Measurements from ENCODE around the gene SRSF2. TPM values are rescaled to one million over a fixed set of nuclear protein-coding genes. Genes with fewer than 3 reads are reported as not detected.
"Not testable (repeated sequence)": the region's sequence is repeated elsewhere in the genome, so short reads cannot be mapped to it uniquely, and the experiment has no call there.

SRSF2 gene, protein sequence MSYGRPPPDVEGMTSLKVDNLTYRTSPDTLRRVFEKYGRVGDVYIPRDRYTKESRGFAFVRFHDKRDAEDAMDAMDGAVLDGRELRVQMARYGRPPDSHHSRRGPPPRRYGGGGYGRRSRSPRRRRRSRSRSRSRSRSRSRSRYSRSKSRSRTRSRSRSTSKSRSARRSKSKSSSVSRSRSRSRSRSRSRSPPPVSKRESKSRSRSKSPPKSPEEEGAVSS
- total RNA-seq = 100 to 1,000 TPM in 1 of 2 donors, 10 to 100 TPM in 1; 78.1 to 108 TPM
- long read RNA-seq, transcript SRSF2-202 (3 exons, 1,927 nt) = major isoform, 51 of 73 reads
- long read RNA-seq, partial matches to known transcripts = 8 of 73 reads
- long read RNA-seq, other reads (novel, unspliced or antisense) = 7 of 73 reads

DNA sequence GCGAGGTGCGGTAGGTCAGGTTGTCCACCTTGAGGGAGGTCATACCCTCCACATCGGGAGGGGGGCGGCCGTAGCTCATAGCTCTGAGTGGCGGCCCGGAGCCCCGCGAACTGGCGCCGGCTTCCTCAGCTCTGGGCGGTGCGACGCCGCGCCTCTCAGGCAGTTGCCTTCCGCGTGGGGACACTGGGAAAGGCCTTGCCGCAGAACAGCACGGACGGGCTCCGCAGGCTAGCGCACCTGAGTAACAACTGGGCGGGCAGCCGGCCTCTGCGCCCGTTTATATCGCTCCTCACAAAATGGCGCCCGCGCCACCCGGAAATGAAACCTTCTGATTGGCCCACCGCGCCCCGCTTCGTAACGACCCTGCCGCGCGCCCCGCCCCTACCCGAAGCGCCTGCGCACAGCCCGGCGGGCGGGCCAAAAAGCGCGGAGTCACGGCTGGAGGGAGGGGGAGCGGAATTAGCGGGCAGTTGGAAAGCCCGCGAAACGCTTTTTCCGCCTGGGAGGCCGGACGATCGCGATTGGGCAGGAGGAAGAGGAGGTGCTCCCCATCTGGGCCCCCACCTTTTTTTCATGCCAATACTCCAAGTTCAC lies at the start of gene SRSF2:
Gene SRSF2, minus strand, starts transcription at position 250 of the 594 bp plus-strand sequence. Its CDS starts 171 bp downstream, at position 79.
- DNase-seq = peak; percentile 98
- peak; percentile 90 to 92 for ATAC-seq
- intact Hi-C loops (cut with DNase I) = no loop called here

DNA sequence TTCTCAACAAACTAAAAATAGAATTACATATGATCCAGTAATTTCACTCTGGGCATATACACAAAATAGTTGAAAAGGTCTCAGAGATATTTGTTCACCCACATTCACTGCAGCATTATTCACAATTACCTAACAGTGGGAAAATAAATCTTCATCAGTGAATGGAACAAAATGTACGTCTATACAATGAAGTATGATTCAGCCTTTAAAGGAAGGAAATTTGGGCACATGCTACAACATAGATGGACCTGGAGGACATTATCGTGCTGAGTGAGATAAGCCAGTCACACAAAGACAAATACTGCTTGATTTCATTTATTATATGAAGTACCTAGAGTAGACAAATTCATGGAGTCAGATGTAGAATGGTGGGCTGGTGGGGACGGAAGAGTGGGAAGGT lies 47.8 kb upstream of the SRSF2 start:
- ATAC-seq = no peak
- intact Hi-C loops (cut with DNase I) = no loop called here

DNA sequence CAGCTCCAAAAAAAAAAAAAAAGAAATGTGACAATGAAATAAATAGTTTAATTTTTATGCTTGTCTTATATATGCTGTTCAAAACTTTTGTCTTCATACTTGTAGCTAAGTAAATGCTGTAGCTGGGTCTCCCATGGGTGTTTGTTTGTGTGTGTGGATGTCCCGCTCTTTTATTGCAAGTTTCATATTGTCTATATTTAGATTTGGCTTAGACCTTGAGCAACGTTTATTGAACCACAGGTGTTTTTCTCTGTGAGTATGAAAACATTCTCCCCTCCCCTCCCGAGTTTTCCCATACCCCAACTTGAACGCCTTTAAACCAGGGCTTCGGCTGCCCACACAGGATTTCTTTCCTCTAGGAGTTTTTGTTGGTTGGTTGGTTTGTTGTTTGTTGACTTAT lies 46.0 kb upstream of the SRSF2 start:
- ATAC-seq (no peak), DNase-seq (no peak)
- intact Hi-C loops (cut with DNase I) = no loop called here

More for the DNA sequence above, 47.8 kb upstream of the SRSF2 start:
- DNase-seq = no peak

DNA sequence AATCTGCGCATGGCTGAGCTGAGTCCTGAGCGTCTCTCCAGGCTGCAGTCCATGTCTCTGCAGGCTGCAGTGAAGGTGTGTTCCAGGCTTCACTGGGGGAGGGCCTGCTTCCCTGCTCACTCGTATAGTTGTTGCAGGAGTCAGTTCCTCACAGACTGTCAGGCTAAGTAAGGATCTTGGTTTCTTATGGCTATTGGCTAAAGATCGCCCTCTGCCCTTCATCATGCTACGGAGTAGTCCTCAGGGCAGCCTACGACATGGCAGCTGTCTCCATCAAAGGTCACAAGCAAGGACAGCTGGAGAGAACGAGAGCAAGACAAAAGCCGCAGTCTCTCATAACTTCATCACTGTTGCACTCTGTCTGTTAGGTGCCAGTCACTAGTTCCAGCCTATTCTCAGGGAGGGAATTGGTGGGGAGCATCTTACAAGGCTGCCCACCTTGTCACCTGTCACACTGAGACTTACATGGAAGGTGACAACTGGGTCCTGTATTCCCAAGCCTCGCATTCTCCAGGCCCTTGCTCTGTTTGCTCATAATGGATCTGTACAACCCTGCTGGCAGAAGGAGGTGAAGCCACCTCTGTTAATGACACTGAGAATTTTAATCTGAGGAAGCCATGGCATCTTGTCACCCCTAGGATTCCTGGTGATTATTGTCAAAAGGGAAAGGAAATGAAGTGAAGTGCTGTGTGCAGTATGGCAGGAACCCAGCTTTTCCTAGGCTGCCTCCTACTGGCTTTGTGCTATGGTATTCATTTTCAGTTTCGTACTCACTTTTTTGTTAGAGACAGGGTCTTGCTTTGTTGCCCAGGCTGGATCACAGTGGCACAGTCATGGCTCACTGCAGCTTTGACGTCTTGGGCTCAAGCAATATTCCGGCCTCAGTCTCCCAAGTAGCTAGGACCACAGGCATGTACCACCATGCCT lies 44.2 kb upstream of the SRSF2 start:
- intact Hi-C loops (cut with DNase I) = no loop called here
- DNase-seq (no peak), ATAC-seq (no peak)

DNA sequence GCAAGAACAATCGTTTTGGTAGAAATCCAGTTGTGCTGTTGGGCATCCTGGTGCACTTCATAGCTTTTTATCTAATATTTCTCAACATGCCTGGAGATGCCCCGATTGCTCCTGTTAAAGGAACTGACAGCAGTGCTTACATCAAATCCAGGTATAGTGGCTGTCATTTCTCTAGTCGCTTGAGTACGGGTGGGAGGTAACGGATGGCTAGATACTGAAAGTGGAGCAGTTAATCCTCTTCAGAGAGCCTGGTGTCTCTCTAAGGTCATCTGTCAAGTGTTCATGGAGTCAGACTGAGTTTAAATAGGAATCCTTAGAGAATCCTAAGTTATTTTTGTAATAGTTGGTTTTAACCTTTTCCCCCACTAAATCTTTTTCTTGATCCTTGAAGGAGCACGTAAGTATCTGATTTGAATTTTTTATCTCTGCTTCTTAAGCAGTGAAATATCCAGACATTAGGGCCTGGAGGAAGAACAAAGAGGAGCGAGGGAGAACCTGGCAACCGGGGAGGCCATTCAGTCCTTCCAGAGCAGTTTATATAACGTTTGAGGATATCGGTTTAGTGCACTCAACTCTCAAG lies 38.0 kb upstream of the SRSF2 start:
- ATAC-seq (peak in 1 of 2 donors; percentile 40), DNase-seq (no peak)
- intact Hi-C loops (cut with DNase I) = no loop called here

DNA sequence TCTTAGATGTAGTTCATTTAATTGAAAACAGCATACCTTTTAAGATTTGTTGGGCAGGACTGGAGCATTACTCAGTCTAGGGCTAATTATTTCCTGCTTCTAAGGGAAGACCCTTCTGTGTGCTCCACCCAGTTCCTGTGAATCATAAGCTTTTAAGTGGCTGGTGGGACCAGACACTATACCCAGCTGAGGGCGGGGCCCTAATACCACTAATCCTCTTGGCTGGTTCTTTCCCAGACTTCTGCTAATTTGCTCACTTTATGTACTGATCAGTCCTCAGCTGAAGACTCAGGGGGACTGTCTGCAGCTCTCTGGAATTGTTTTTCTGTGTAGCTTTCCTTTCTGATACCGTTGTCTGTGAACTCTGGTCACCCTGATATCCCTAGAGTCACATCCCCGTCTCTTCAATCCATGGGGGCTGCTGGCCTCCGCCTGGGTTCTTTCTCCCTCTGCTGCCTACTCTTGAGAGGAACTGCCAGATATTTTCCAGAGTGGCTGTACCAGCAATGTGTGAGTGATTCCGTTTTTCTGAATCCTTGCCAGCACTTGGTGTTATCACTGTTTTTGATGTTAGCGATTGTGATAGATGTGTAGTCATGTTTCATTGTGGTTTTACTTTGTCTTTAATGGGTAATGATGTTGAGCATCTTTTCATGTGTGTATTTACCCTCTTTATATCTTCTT lies 35.9 kb upstream of the SRSF2 start:
- peak in 1 of 2 donors; percentile 91 for ATAC-seq
- intact Hi-C loops (cut with DNase I) = no loop called here
- peak; percentile 55 for DNase-seq

DNA sequence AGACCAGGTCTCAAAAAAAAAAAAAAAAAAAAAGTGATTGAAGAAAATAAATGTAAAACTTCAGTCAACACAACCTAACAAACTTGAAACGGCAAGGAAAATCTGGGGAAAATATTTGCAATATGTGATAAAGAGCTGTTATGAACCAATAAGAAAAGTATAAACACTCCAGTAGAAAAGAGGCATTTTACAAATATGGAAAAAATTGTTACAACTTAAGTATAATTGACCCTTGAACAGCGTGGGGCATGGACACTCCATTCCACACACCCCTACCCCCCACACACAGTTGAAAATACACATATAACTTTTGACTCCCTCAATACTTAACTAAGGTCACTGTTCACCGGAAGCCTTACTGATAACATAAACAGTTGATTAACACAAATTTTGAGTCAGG lies 21.4 kb upstream of the SRSF2 start:
- ATAC-seq (no peak), DNase-seq (no peak)
- intact Hi-C loops (cut with DNase I) = no loop called here

DNA sequence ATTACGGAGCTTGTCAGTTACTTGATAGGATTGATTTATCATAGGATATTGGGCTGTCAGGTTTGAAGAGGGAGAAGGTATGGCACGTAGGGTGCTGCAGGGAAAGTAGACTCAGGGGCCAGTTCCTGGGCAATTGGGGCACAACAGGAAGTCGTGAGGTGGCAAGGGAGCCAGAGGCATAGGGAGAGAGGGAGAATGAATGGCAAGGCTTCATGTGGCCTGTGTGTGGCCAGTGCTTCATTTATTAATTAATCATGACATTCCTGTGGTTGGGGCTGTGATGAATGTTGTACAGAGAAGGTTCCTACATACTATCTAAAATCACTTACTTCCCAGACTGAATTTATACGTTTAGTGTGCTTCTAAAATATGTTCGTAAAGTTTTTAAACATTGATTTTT lies 20.1 kb upstream of the SRSF2 start:
- ATAC-seq = no peak
- intact Hi-C loops (cut with DNase I) = no loop called here
- DNase-seq = no peak

DNA sequence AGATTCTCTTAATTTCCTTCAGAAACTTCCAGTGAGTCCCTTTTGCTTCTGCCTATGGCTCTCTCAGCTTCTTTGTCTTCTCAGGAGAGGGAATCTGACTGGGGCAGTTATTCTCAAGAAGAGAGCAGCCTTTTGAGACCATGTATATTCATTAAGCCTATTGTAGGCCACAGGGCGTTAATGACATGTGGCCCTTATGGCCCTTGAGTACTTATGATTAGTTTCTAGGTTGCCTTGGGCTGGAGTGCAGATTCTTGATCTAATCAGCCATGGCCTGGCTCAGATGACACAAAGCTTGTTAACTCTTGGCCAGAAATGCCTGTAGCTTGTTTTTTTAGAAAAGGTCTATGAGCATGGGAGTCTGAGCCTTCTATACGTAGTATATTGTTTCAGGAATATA lies 18.2 kb upstream of the SRSF2 start:
- ATAC-seq (no peak), DNase-seq (no peak)
- intact Hi-C loops (cut with DNase I) = no loop called here

DNA sequence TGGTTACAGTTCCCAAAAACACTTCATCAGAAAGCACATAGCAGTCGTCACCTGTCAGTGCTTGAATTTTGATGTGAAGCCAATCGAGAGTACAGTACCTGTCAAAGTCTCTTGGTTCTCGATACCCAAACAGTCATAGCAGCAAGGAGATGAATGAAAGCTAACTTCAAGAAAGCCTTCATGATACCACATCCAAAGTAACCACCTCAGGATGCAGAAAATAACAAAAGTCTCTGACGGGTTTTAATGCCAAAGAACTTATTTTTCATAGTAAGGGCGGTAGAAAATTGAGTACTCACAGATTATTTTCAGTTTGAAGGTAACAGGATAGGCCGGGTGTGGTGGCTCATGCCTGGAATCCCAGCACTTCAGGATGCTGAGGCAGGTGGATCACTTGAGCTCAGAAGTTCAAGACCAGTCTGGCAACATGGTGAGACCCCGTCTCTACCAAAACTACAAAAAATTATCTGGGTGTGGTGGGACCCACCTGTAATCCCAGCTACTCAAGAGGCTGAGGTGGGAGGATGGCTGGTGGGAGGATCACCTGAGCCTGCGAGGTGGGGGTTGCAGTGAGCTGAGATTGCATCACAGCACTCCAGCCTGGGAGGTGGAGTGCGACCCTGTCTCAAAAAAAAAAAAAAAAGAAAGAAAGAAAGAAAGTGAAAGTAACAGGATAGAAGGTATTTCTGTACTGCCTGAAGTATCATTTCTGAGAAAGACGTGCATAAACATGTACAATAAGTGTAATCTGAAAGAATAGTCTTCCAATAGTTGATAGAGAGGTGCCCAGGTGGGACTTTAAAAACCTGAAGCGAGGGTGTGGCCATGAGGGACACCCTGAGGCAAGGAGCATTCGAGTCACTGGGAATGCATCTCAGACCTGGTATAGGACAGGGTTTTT lies 16.2 kb upstream of the SRSF2 start:
- DNase-seq = no peak
- no peak for ATAC-seq

DNA sequence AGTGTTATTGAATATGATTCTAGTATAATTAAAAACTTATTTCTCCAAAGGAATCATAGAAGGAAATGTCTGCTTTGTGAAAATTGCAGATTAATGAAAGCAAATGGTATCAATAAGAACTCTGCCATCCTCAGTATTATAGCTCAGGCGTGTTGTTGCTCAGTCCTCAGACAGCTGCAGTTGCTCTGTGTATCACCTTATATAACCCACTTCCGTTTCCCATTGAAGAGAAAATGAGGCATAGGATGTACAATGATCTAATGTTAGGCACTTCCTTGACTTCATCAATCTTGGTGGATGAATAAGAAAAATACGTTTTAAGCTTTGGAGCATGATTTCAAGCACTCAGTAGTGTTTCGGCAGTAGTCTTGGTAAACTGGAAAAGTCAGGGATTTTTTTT lies 14.9 kb upstream of the SRSF2 start:
- ATAC-seq (no peak), DNase-seq (no peak)
- intact Hi-C loops (cut with DNase I) = no loop called here

More for the DNA sequence above, 16.2 kb upstream of the SRSF2 start:
- intact Hi-C loops (cut with DNase I) = no loop called here

DNA sequence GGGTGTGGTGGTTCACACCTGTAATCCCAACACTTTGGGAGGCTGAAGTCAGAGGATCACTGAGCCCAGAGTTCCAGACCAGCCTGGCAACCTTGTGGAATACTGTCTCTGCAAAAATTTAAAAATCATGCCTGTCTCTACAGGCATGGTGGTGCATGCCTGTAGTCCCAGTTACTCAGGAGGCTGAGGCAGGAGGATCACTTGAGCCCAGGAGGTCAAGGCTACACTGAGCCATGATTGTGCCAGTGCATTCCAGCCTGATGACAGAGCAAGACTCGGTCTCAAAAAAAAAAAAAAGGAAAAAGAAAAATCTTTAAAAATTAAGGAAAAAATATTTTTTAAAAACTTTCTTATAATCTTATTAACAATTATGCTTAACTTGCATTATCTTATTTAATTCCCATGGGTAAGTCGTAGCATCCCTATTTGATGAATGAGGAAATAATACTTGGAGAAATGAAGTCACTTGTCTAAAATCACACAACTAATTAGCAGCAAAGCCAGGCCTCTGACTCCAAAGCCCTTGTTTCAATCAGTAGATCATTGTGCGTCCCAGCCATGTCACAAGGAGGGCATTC lies 14.4 kb upstream of the SRSF2 start:
- ATAC-seq (no peak), DNase-seq (no peak)
- intact Hi-C loops (cut with DNase I) = no loop called here

DNA sequence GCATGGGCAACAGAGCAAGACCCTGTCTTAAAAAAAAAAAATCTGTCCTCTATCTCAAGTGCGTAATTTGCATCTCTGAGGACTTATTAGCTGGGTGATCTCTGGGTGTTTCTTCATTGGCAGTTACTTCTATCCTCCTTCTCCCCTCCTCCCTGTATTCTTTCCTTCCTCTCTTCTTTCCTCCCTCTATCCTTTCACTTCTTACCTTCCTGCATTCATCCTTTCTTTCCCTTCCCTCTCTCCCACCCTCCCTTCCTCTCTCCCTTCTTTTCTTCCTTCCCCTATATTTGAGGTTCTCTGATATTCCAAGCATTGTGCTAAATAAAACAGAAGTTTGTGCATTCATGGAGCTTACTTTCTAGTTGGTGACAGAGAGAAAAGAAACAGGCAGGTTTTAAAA lies 11.5 kb upstream of the SRSF2 start:
- DNase-seq (no peak), ATAC-seq (no peak)
- intact Hi-C loops (cut with DNase I) = no loop called here

DNA sequence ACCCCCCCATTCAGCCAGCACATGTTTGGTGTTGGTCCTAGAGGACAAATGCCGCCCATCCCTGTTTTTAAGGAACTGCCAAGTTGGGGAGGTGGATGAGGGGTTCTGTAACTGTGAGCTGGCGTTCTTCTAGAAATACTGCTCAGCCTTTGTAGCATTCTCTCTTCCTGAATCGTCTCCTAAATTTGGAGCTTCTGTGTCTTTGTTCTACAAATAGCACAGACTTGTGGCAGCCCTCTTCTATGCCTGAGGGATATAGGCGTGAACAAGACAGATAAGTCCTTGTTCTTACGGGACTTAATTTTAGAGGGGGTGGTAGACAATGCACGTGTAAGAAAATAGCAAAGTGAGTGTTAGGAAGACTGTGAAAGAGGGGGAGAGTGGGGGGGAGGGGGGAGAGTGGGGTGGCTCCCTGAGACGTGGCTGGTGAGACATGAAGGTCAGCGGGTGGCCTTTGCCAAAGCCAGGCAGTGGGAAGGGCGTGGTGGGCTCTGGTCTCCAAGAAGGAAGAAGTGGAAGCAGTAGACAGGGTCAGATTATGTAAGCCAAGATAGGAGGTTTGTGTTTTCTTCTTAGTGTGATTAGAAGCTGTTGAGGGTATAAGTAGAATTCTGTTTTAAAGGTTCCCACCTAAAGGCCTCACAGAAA lies 10.7 kb upstream of the SRSF2 start:
- DNase-seq (peak; percentile 55), ATAC-seq (peak; percentile 46 to 67)
- intact Hi-C loops (cut with DNase I) = no loop called here

DNA sequence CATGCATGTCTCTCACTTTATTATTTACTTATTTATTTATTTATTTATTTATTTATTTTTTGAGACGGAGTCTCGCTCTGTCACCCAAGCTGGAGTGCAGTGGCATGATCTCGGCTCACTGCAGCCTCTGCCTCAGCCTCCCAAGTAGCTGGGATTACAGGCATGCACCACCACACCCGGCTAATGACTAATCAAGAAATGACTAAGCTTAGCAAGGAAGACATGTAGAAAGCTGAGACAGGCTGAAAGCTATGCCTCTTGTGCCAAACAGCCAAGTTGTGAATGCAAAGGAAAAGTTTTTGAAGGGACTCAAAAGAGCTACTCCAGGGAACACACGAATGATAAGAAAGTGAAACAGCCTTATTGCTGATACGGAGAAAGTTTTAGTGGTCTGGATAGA lies 8.7 kb upstream of the SRSF2 start:
- ATAC-seq; intact Hi-C loops (cut with DNase I); DNase-seq: not testable (repeated sequence)

DNA sequence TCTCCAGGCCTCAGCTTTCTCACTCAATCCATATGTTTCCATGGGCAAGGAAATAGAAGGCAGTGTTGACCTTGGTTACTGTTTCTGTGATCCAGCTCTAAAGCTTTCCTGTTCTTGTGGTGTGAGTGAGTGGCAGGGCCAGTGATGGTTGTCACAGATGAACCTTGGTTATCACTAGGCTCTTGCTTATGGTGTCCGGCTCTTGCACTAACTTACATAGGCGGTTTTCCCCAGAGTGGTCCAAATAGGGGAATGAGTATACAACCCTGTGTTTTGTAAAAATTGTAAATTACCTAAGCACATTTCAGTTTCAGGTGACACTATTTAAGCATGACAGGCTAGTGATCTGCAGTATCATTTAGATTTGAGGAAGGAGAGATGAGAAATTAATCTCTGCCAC lies 7.6 kb upstream of the SRSF2 start:
- DNase-seq (no peak), ATAC-seq (no peak)
- intact Hi-C loops (cut with DNase I) = no loop called here

DNA sequence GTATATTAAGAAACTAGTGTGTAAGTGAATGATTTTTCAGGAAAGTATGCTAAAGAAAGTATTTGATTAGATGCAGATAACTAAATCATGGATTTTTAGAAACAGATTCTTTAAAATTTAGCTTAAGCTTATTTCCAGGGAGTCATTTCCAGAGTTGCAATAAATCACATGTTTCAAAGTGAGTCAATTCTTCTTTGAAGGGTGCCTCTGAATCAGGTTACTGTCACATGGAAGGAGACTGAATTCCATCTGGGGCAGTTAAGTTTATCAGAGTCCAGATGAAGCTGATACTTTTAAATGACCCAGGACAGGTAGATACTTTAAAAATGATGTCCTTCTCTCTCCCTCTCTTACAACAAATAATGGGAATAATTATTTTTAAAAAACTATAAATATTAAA lies 5.8 kb upstream of the SRSF2 start:
- no peak for ATAC-seq
- no peak for DNase-seq

More for the DNA sequence above, 5.8 kb upstream of the SRSF2 start:
- intact Hi-C loops (cut with DNase I) = no loop called here

Measured in left cardiac atrium (tissue), 4 donors.